NOMO-1 treated with DMSO at 0.1 percent for 48 hours (cell line): Measurements from ENCODE around the gene M1AP.
A peak's percentile ranks its signal among the peaks of the same experiment; 100 is the strongest.
"Not testable (repeated sequence)": the region's sequence is repeated elsewhere in the genome, so short reads cannot be mapped to it uniquely, and the experiment has no call there.

Experiments used
- DNase-seq: peaks from one replicate; lab custom pipeline; 2025; ENCODE audit not compliant: unreplicated experiment; lab: John Stamatoyannopoulos, UW

Gene M1AP

DNA sequence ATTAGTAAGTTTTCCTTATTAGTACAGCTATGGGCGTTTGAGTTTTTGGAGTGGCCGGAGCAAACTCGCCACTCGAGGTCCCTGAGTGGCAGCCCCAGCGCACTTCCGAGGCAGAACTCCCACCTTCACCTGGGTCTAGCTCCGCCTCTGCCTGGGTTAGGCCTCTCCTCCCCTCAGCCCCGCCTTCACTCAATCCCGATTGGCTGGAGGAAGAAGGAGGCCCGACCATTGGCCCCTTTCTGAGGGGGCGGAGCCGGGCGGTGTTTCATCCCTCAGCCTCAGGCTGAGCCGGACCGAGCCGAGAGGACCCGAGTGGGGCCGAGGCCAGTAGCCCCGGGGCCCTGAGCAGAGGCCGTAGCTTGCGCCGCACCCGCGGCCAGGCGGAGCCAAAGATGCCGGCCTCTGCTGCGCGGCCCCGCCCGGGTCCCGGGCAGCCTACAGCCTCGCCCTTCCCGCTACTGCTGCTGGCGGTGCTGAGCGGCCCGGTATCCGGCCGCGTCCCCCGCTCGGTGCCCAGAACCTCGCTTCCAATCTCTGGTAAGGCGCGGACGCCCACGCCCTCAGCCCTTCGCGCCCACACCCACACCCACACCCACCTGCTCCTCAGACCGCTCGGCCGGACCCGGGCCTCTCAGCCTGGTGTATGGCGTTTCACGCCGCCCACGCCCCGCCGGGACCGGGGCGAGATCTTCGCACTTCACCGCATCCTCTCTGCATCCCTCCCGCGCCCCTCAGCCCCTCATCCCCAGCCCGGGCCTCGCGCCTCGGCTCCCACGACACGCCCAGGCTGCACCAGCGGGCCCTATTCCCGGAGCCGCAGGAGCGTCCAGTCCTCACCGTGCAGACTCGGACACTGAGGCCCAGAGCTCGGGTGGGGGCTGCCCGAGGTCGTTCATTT is 6.1 kb upstream of the M1AP start, which contains the start of gene SEMA4F:
Gene SEMA4F (plus strand): TSS at position 263 of the 898 bp plus-strand sequence. CDS start 130 bp downstream, at position 393.
- peak; percentile 96 for DNase-seq

GRCh38 chr2:74653589-74653984 is 5.5 kb upstream of the M1AP start:
- DNase-seq = no peak

GRCh38 chr2:74646834-74647482 is 1.2 kb downstream of the M1AP start:
- DNase-seq = no peak

GRCh38 chr2:74646201-74646600 is 1.9 kb downstream of the M1AP start:
- DNase-seq = no peak

- no peak for DNase-seq
Observed at GRCh38 chr2:74645344-74645743, 2.8 kb downstream of the M1AP start.

- DNase-seq = no peak
Observed at GRCh38 chr2:74639550-74639949, 8.6 kb downstream of the M1AP start.

DNA sequence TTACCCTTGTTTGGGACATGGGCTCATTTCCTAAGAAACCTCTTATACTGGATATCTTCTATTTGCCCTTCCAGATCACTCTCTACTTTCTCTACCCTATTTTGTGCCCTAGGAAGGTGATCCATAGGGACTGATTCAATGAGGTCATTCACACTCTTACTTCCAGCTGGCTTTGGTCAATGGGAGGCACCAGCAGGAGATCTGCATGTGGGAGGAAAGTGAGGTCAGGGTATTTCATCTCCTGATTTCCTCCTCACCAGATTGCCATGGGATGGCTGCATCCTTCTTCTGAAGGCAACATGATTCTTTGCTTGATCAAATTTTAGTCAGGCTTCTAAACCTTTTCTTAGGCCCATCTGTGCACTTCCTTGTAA is 15.2 kb downstream of the M1AP start:
- DNase-seq = no peak

- no peak for DNase-seq
Observed at GRCh38 chr2:74632209-74632938, 15.8 kb downstream of the M1AP start.

- DNase-seq = not testable (repeated sequence)
Observed at GRCh38 chr2:74630454-74630853, 17.7 kb downstream of the M1AP start.

DNA sequence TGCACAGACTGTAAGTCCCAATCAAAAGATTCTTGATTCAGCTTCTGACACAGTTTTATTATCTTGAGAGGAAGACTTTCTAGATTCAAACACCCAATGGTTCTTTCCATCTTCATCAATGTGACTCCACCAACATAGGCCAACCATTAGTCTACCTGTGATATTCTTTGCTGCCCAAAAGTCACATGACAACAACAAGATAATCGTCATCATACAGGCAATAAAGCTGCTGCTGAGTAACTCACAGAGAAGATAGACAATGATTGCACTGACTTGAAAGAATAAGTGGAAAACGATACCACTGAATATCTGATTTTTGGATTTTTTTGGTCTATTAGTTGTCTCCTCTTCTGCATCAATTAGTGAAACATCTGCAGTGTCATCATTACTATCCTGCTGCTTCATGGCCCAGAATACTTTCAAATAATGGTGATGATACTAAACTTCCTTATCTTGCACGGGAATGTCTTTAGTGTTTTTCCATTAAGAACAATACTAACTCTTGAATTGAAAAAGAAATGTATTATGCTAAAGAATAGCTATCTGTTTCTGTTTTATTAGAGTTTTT is 19.5 kb downstream of the M1AP start:
- no peak for DNase-seq

- no peak for DNase-seq
Observed at GRCh38 chr2:74625658-74626425, 22.3 kb downstream of the M1AP start.

DNA sequence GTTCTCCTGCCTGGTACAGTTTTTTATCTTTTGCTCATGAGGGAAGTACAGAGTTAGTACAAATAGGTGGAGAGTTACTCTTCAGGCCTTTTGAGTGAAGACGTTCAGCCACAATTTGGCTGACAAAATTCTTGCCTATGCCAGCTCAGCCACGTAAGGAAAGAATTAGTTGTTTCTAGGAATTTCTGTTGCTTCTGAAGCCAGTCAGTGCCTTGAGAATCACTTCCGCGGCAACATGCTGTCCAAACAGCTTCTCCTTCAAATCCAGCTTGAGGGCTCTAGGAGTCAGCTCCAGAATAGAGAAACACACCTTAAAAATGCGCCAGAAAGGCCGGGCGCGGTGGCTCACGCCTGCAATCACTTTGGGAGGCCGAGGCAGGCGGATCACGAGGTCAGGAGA is 27.5 kb downstream of the M1AP start:
- DNase-seq = no peak

GRCh38 chr2:74619651-74620297 is 28.4 kb downstream of the M1AP start:
- peak; percentile 65 for DNase-seq

DNA sequence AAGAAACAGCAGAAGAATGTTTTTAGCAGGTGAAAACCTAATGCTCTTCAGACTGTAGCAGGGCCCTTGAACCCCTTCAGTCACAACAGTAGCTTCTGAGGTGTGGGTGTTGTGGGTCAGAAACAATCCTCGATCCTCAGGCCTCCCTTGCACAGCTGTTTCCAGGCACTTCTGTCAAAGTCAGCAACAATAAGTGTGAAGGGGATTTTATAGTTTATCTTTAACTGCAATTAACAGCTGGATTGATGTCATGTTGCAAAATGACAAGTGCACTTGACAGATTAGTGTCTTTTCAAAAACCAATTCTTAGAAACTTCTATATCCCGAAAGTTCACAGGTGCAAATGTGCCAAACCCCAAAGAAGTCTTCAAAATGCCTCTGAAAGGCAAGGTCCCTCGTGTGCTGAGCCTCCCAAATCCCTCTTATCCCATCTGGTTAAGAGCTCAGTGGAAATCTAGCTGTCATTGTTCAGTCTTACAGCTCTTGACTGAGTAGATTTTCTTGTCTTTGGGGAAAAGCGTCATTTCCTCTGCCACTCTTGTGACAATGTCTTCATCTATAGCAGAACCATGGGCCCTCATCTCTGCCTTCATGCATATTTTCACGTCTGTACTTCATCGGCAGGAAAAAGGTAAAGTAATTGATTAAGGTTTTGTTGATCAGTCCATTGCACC is 29.6 kb downstream of the M1AP start:
- no peak for DNase-seq

GRCh38 chr2:74617122-74617521 is 31.0 kb downstream of the M1AP start:
- no peak for DNase-seq

- DNase-seq = no peak
Observed at GRCh38 chr2:74606927-74607326, 41.2 kb downstream of the M1AP start.

- peak; percentile 37 for DNase-seq
Observed at GRCh38 chr2:74603282-74604000, 44.7 kb downstream of the M1AP start.

GRCh38 chr2:74602586-74603281 is 45.4 kb downstream of the M1AP start:
- no peak for DNase-seq
